GM21381 (cell line): ENCODE measurements around the gene RALB.

Experiments used
- ATAC-seq: cut with Tn5 transposase; IDR thresholded peaks from one replicate; pipeline ENCODE4 v1.9.1; 2021; ENCODE audit warnings: mild to moderate bottlenecking, moderate library complexity; ENCODE audit not compliant: unreplicated experiment

The RALB gene

DNA sequence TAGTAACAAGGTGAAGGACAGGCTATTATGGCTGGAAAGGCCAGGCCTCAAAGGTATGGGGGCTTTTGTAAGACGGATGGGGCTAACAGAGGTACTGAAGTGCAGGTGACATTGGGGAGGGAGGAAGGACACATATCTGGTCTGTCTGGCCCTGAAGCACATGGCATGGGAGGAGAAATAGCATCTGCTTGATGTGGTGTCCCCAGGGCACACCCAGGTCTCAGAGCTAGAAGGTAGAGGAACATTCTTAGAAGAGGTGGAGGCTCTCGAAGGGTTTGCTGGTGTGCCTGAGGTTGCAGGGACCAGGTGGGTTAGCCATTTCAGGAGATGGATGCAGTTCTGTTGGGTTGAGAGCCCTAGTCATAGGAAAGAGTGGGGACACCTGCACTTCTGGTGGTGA is 9.5 kb downstream of the RALB start:
- ATAC-seq = no peak

DNA sequence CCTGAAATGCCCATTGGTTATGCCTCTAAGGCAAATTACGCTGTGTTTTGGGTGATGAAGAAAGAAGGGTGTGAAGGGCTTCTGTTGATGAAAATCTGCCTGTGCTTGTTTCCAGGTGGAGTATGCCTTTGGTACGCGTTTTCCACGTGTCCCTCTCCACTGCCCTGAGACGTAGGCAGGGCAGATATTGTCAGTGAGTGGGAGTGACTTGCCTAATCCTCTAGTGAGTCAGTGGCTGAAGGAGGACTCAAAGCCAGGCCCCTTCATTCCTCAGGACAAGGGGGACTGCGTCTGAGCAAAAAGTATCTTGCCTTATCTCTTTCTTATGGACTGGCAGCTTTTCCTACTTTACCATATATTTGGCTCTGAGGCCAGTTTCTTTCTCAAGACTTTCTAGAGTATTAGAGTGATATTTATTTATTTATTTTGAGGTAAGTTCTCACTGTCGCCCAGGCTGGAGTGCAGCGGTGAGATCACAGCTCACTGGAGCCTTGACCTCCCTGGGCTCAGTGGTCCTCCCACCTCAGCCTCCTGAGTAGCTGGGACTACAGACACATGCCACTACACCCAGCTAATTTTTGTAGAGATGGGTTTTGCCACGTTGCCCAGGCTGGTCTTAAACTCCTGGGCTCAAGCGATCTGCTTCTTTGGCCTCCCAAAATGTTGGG is 10.2 kb downstream of the RALB start:
- ATAC-seq = no peak

DNA sequence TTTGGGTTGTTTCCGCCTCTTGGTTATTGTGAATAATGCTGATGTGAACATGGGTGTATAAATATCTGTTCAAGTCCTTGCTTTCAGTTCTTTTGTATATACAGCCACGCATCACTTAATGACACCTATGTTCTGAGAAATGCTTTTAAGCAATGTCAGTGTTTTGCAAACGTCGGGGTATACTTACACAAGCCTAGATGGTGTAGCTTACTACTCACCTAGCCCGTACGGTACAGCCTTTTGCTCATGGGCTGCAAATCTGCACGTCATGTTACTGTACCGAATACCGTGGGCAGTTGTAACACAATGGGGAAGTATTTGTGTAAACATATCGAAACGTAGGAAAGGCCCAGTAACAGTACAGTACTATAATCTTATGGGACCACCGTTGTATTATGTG is 12.4 kb downstream of the RALB start:
- no peak for ATAC-seq

DNA sequence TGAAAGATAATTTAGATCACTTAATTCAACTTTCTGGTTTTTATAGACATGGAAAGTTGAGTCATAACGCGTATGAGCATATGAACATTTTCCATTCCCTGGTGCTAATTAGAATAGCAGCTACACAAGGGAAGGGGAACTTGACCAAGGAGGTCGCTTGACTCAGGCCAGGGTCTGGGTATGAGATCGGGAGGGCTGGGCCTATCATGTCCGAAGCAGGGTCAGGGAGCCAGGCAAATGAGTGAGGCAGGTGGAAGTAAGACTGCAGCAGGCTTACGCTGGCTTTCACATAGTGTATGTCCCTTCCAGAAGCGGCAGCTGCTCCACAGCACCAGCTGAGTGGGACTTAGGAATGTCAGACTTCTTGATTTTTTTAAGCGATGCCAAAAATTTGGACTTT is 14.7 kb downstream of the RALB start:
- ATAC-seq = no peak

DNA sequence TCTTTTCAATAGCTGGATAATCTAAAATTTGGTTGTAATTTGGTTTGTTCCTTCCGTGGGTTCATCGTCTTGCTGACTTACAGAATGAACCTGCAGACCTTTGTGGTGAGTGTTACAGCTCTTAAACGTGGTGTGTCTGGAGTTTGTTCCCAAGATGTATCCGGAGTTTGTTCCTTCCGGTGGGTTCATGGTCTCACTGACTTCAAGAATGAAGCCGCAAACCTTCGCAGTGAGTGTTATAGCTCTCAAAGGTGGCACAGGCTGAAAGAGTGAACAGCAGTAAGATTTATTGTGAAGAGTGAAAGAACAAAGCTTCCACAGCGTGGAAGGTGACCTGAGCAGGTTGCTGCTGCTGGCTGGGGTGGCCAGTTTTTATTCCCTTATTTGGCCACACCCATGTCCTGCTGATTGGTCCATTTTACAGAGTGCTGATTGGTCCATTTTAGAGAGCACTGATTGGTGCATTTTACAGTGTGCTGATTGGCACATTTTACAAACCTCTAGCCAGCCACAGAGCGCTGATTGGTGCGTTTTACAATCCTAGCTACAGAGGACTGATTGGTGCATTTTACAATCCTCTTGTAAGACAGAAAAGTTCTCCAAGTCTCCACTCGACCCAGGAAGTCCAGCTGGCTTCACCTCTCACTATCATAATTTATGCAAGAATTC is 16.6 kb downstream of the RALB start:
- ATAC-seq = no peak

DNA sequence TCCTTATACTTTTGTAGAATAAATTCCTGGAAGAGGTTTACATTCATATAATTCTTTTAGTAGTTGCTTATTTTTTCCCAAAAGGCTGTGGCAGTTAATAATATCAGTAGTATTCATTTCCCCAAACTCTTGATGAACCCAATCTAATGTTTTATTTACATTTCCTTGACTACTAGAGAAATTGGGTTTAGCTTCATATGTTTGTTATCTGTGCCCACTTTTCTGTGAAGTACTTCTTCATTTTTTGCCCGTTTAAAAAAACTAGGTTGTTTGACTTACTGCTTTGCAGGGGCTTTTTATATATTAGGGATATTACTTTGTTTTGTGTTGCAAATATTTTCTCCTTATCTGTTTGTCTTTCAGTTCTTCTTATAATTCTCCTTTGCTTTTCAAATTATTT is 17.2 kb downstream of the RALB start:
- no peak for ATAC-seq

DNA sequence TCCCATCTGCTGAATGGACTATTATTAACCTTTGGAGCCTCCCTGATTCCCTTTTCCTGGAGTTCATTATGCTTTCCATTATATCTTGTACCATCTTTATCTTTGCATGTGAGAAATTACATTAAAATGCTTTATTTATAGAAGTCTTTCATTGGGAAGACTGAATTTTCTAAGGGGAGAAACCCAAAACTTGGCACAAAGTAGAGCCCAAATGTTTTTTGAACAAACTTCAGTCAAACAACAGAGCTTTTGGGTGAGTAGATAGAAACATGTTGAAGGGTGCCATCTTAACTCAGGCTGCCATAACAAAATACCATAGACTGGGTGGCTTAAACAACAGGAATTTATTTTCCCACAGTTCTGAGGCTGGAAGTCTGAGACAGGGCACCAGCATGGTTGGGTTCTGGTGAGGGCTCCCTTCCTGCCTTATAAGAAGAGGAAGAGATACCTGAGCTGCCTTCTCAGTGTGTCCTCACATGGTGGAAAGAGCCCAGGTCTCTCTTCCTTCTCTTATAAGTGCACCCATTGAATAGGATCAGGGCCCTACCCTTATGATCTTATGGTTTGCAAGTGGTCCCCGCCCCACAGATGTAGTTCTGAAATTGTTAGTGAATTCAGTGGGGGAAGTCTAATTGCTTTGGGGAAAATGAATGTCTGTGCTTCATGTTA is 19.2 kb downstream of the RALB start:
- ATAC-seq = no peak

DNA sequence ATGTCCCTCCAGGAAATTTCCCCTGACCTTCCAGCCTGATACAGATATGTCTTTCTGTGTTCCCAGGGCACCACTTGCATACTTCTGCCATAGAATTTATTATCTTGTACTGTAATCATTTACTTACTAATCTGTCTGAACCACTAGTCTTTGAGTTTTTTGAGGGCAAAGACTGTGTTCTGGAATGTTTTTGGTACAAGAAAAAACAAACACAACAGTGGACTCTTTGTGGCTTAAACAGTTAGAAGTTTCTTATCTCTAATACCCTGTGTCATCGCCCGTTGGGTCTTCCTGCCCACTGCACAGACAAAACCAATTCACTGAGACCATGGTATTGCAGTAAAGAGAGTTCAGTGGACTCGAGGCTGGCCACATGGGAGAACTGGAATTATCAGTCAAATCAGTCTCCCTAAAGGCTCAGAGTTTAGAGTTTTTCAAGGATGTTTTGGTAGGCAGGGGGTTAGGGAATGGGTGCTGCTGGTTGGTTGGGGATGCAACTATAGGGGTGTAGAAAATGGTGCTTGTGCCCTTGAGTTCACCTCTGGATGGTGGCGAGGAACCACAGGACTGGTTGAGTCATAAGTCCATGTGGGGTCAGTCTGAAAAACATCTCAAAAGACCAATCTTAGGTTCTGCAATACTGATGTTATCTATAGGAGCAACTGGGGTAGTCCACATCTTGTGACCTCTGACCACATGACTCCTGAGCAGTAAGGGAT is 20.3 kb downstream of the RALB start:
- no peak for ATAC-seq

DNA sequence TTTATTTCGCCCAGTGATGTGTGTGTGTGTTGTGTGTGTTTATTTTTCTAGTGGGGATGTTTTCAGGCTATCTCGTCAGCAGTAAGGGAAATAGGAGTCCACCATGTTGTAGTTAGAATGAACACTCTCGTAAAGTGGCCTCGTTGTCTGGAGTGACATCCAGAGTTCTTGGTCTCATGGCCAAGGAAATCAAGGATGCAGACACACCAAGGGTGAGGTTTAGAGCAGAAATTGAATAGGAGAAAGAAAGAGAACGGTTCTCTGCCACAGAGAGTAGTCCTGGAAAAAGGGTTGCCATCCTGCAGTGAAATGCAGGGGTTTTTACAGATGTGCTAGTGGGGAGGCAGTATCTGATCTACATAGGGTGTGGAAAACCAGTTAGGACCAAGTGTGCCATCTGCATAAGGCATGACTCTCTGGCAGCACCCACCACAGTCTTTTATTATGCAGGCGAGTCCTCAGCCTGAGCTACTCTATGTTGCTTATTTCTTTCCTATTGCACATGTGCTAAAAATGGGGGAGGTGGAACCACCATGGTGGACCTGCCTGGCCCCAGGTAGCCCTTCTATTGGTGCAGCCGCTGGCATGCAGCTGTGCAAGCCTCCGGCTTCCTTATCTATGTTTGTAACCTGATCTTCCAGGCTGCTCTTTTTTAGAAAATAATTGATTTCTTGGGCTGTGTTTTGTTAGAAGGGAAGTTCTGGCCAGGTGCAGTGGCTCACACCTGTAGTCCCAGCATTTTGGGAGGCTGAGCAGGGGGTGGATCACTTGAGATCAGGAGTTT is 23.2 kb downstream of the RALB start:
- ATAC-seq = no peak

DNA sequence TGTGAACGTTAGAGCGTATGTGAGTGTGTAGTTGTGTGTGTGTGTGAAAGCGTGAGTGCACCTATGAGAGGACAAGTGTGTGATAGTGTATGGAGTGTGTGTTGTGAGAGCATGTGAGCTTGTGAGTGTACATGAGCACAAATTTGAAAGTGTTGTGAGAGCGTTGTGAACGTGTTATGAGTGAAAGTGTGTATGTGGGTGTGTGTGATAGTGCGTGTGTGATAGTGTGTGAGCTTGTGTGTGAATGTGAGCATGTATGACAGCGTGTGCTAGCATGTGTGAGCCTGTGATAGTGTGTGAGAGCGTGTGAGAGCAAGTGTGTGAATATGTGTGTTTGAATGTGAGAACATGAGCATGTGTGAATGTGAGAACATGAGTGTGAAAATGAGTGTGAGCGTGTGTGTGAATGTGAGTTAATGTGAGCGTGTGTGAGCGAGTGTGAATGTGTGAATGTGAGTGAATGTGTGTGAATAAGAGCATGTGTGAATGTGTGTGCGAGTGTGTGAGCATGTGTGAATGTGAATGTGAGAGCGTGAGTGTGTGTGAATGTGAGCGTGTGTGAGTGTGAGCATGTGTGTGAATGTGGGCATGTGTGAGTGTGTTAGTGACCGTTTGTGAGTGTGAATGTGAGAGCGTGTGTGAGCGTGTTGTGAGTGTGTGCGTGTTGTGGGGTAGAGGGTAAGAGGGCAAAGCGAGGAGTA is 25.0 kb downstream of the RALB start:
- no peak for ATAC-seq

DNA sequence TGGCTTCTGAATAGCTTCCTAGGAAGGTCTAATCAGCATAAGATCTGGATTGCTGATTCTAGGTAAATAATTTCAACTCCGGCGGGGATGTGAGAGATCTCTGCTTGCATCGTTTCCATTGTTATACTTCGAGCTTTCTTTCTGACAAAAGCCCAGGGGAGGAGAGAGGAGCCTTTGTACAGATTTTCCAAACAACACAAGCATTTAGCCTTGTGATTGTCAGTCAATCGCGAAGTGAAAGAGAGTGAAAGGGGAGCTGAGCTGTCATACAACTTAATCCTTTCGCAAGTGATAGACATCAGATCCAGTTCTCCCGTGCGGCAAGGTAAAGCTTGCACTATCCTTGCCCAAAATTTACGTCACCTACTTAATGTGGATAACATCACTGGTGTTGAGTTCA is 26.2 kb downstream of the RALB start:
- no peak for ATAC-seq

DNA sequence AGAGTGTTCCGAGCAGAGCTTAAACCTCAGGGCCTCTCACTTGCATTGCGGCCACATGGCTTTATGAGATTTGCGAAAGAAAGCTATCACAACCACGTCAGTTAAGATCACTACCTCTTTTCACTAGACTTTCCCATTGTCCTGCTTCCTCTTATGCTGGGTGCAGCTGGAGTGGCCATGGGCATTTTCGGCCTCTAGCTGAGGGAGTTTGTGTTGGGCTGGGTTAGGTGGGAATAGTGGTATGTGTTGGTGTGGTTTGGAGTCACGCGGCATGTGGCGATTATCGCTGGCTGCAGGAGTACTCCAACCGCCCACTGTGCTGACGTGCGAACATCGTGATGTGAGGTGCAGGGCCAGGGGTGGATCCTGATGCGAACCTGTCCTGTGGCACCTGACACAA is 27.1 kb downstream of the RALB start:
- ATAC-seq = no peak

DNA sequence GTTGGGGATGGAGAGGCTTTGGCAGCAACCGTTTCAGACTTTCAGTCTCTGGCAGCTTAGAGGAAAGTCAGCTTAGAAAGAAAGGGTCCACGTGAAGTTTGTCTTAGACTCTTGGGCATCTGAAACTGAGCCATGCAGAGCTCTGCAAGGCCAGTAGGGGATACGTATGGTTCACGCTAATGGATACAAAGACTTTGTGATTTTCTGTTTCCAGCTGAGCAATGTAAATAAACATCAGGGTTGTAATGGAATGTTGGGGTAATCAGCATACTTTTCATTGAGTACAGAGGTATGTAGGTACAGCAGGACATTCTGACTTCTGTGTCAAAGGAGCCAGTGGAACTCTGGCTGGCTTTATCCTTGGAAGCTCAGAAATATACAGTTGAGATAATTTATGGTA is 31.0 kb downstream of the RALB start:
- no peak for ATAC-seq

DNA sequence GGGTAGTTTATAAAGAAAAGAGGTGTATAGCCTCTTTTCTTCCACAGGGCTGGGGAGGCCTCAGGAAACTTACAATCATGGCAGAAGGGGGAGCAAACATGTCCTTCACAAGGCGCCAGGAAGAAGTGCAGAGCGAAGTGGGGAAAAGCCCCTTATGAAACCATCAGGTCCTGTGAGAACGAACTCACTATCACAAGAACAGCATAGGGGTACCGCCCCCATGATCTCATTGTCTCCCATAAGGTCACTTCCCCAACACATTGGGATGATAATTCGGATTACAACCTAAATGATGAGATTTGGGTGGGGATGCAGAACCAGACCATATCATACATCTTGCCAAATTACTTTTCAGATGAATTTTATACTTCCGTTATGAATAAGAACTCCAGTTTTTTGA is 32.4 kb downstream of the RALB start:
- ATAC-seq = no peak

DNA sequence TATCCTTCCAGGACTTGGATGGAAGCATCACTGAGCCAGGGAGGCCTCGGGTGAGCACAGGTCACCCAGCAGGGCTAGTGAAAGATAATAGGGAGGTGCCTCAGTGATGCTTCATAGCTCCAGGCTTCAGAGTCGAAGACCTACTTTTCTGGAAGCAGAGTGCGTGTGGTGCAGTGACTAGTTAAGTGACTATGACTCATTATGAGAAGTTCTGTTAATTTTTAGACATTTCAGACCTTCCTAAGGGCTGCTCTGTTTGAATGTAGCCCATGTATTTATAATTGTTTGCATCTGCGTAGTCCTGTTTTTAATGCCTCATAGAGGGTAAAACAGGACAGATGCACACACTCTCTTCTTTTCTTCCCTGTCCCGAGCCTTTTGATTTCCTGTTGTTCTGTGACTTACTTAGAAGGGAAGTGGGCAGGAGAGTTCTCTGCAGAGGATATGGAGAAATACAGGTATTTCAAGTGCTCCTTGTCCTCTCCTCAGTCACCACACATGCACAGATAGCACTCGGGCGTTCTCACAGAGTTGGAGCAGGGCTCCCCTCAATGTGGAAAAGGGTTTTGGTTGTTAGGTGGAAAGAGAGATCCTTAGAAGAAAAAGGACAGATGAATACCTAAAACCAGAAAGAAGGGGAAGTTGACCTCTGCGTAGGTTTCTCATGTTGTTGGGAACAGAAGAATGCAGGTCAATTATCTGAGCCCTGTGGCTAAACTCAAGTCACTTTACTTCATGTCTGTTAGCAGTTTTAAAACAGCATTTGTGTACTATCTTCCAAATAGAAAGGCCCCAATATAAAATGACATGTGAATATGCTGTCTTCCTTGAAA is 34.7 kb downstream of the RALB start:
- ATAC-seq = peak; percentile 96

DNA sequence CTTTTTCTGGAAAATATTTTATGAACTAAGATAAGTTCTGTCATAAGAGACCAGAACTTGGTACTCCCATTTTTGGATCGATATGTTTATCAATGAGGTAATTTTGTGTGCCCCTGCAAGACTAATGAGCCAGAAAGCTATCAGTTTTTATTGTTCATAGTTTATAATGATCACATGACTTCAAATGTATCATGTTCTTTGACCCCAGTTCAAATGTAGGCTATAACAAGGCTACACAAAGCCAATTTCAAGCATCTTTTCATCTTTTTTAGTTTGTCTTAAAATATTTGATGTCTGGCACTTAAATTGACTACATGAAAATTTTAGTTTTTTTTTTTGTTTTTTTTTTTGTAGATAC is 35.3 kb downstream of the RALB start:
- ATAC-seq = no peak

DNA sequence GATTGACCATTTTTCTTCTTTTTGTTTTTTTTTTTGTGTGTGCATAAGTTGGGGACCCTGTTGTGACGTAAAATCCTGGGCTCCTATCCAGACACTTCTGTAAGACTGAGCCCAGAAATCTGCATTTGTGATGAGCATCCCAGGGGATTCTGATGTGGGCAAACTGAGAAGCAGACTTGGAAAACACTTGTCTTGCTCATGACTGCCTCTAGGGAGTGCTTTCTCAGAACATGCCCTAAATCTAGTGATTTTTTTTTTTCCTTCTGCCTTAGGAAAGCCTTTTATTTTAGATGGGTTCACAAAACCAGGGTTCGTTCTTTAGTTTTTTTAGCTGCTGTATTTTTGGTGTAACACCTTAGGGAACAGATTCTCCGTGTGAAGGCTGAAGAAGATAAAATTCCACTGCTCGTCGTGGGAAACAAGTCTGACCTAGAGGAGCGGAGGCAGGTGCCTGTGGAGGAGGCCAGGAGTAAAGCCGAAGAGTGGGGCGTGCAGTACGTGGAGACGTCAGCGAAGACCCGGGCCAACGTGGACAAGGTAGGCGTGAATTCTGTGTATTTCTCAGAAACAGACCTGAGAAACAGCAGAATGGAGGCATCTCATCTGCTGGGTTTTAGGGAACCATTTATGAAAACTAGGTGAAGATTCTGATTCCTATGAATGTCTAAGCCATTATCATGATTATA is 36.7 kb downstream of the RALB start:
- no peak for ATAC-seq

DNA sequence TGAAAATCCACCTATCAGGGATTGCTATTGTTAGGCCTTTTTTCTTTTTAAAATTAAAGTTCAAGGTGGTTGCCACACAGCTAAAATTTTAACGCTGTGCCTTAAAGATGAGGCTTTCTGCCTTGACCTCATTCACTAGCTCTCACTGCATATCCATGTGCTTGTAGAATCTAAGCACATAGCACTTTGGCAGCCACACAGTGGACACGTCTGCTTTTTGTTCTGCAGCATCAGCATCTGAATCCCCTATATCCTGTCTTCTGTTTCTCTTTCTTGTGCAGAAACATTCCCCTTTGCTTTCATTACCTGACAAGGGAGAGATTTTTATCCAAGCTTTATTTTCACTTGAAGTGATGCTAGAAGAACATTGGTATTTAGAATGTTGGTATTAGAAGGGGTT is 38.1 kb downstream of the RALB start:
- no peak for ATAC-seq
